NCI-H1092 treated with DMSO at 0.1 percent for 48 hours (cell line): ENCODE data around the gene GRIA1.

Source experiments
- DNase-seq: peaks from one replicate; lab custom pipeline; 2025; lab: John Stamatoyannopoulos, UW

The GRIA1 gene

GRCh38 chr5:153551537-153552079 is 61.1 kb downstream of the GRIA1 start:
- peak; percentile 33 for DNase-seq

DNA sequence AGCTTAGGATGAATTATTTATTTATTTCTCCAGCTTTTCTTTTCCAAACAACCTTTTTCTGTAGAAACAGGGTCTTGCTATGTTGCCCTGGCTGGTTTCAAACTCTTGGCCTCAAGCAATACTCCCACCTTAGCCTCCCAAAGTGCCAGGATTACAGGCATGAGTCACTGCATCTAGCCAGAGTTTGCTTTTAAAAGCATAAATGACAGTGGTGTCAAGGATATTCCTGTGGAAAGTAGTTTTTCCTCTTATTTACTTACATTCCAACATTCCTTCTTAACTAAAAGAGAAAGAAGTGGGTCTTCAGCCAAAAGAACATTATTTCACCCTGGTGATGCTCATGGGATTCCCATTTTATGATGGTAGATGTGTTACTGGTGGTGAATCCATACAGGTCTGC is 62.4 kb downstream of the GRIA1 start:
- no peak for DNase-seq

DNA sequence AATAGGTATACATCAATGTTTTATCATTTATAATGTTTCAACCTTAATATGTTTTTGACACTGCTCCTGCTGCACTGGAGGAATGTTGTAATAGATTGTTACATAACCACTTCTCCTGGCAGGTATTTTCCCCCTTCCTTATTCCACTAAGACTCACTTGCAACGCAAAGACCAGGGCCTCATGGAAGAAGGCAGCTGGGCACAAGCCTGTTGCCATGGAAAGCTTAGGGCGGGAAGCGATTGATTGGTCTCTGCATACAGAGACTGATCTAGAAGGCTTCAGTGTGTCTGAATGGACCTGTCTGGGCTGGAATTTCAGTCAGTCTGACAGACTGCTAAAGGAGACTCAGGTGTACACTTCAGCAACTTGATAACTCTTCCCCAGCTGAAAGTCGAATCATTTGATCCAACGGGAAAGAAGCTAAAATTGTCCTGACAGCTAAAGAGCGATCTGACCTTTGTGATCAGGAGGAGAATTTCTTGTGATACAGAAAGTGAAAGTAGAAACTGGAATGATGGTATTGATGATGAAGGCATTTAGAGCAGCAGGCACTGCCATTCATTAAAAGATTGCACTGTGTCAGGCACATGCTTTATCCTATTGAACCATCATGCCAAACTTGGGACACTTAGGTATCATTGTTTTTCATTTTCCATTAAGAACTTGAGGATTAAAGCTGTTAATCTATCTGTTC is 65.1 kb downstream of the GRIA1 start:
- DNase-seq = no peak

- DNase-seq = no peak
Measured at GRCh38 chr5:153558957-153559356, 68.5 kb downstream of the GRIA1 start.

- DNase-seq = no peak
Measured at GRCh38 chr5:153559926-153560325, 69.5 kb downstream of the GRIA1 start.

DNA sequence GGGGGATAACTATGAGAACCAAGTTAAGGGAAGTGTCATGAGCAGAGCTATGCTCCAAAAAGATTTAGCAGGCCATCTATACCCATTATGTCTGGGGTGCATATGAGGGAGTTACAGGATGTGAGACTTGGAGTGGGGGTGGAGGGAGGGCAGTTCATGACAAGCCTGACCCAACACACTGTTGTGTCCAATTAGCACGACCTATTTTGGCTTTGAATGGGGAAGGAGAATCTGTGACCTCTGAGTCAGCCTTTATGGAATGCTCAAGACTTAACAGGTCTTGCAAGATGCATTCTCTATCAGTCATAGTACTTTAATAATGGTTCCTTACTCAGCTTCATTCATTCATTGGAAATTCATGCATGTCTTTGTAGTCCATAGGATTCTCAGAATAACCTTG is 71.7 kb downstream of the GRIA1 start:
- no peak for DNase-seq

GRCh38 chr5:153565822-153566221 is 75.4 kb downstream of the GRIA1 start:
- DNase-seq = no peak

DNA sequence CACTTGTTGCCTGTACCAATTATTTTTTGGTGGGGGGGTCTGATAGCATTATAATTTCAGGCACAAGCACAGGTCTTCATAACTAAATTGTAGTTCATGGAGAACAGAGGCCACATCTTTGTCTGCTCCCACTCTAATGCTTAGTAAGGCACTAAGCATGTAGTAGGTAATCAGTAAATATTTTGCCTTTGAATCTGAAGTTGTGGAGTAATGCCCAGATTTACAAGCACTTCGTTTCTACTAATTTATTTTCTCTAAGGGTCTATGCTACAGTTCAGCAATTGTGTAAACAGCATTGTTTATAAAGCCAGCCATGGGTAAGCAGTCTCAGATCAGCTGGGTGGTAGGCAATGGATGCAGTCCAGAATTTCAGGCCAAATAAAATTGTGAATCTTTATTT is 78.6 kb downstream of the GRIA1 start:
- DNase-seq = peak; percentile 7

GRCh38 chr5:153571162-153571561 is 80.7 kb downstream of the GRIA1 start:
- no peak for DNase-seq

GRCh38 chr5:153572411-153573145 is 82.1 kb downstream of the GRIA1 start:
- peak; percentile 8 for DNase-seq

GRCh38 chr5:153573326-153574033 is 83.0 kb downstream of the GRIA1 start:
- DNase-seq = no peak

DNA sequence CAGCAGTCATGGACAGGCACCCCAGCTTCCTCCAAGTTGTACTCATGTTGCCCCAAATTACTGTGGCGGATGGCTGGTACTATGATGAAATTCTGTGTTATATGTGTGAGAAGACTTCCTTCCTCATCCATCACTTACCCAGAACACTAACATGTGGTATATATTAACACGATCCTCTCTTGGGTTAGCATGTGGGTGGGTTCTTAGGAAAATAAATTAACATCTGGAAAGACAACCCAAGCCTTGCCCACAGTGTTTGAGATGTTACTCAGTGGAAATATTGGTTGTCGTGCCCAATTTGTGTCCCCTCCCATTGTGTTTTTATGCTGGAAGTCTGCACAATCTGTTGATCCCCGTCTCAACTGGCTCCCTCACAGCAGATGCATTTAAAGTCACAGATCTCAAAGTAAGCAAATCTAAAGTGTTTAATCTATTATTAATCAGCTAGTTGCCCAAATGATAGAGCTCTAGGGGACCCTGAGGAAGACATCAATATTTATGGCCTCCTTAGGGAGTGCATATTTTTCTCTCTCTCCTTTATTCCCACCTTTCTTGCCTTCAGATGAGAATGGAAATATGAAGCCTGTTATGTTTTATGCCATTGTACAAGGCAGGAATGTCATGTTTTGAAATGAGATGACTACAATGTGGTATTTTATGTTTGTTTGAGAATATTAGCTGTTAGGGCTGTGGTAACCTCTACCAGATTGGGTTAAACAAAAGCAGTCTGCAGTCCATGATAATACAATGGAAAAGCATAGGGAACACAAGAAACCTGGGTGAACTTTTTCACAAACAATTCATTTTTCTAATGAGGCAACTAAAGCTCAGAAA is 93.9 kb downstream of the GRIA1 start:
- DNase-seq = no peak

- no peak for DNase-seq
Measured at GRCh38 chr5:153584960-153585359, 94.5 kb downstream of the GRIA1 start.

DNA sequence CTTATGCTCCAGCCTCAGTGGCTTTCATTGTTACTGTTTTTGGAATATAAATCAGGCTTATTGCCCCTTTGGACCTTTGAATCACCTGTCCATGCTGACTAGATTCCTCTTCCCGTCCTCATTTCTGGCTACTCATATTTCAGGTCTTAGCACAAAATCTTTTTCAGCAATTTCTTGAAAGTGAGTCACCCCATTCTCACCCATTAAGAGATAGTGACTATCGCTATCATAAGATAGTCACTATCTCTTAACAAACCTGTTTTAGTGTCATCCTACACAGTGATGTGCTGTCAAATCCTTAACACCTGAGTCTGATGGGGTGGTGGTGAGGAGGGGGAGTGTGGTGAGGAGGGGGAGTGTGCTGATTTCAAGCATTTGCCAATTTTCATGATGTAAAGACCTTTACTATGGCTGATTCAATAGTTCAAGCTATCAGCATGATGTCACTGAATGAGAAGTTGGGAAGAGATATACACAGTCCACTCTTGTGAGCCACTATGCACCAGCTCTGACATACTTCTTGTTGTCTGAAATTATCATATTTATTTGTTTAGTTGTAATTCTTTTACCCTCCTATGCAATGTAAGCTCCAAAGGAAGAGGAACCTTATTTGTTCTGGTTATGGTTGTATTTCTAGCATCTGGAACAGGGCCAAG is 95.3 kb downstream of the GRIA1 start:
- no peak for DNase-seq

DNA sequence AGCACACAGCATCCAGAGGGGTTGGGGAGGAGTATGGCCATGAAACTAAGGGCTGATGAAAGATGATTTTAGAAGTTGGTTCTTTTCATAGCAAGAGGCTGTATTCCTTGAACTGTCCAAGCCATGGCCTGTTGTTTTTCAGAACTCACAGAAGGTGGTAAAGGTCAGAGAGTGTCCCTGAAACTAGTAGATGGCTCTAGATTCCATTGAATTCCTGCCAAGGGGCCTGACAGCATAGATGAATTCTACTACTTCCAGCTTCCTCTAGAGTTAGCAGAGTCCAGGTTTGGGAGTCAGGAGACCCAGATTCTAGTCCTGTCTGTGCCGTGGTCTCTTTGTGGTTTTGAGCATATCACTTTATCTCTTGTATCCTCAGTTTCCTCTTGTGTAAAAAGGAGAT is 101.6 kb downstream of the GRIA1 start:
- DNase-seq = no peak

DNA sequence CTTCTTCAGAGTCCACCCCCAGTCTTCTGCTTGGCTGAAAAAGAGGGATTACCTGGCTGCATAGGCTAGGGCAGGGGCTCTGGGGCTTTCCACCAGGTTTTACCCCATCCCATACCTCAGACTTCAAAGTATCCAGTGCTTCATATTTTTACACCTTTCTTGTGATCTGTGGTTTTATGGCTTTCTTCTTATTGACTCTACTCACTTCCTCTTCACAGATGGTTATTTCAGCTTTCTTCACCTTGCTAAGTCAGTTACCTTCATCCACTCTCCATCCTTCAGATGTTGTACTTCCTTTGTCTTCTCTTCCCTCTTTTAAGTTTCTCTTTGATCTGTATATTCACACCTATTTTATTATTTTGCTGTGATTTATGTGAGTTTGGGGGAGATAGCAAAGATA is 104.3 kb downstream of the GRIA1 start:
- DNase-seq = no peak

- DNase-seq = no peak
Measured at GRCh38 chr5:153598099-153598498, 107.6 kb downstream of the GRIA1 start.

- no peak for DNase-seq
Measured at GRCh38 chr5:153601377-153601776, 110.9 kb downstream of the GRIA1 start.

- no peak for DNase-seq
Measured at GRCh38 chr5:153605386-153605785, 114.9 kb downstream of the GRIA1 start.

- DNase-seq = no peak
Measured at GRCh38 chr5:153610009-153610408, 119.5 kb downstream of the GRIA1 start.

- no peak for DNase-seq
Measured at GRCh38 chr5:153610811-153611210, 120.3 kb downstream of the GRIA1 start.
